Measurements from ENCODE around the gene MROH8. TPM values are rescaled to one million over a fixed set of nuclear protein-coding genes. Genes with fewer than 3 reads are reported as not detected.
"Not testable (repeated sequence)": the region's sequence is repeated elsewhere in the genome, so short reads cannot be mapped to it uniquely, and the experiment has no call there.

The MROH8 gene
- total RNA-seq, 3 donors from 2014 or later (not counting 1 experiment from before 2014, with no cell fraction given) = 1.7 to 3.2 (median 2.3) TPM

DNA sequence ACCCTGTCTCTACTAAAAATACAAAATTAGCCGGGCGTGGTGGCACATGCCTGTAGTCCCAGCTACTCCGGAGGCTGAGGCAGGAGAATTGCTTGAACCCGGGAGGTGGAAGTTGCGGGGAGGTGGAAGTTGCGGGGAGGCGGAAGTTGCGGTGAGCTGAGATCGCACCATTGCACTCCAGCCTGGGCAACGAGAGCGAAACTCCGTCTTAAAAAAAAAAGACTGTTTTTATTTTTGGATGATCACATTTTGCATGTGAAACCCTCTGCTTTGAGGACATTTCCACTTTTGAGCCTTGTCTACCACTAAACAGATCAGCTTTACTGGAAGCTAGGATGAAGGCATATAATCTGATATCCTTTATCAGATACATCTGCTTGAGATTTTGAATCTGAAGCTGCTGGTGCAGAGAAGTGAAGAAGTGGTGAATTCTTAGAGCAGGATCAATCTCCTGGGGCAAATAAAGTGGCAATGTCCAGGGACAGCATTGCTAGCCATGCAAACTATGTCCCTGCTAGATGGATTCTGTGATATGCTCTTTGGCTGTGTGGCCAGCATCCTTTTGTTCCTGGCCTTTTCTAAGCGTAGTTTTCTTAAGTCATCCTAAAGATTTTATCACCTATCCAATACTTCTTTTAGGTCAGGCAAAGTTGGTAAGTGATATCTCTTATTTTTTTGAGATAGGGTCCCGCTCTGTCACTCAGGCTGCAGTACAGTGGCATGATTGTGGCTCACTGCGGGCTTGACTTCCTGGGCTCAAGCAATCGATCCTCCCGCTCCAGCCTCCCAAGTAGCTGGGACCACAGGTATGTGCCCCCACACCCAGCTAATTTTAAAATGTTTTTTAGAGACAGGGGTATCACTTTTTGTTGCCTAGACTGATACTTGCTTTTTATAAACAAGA lies 106.8 kb downstream of the MROH8 start:
- TF ChIP-seq, protein P1, sequence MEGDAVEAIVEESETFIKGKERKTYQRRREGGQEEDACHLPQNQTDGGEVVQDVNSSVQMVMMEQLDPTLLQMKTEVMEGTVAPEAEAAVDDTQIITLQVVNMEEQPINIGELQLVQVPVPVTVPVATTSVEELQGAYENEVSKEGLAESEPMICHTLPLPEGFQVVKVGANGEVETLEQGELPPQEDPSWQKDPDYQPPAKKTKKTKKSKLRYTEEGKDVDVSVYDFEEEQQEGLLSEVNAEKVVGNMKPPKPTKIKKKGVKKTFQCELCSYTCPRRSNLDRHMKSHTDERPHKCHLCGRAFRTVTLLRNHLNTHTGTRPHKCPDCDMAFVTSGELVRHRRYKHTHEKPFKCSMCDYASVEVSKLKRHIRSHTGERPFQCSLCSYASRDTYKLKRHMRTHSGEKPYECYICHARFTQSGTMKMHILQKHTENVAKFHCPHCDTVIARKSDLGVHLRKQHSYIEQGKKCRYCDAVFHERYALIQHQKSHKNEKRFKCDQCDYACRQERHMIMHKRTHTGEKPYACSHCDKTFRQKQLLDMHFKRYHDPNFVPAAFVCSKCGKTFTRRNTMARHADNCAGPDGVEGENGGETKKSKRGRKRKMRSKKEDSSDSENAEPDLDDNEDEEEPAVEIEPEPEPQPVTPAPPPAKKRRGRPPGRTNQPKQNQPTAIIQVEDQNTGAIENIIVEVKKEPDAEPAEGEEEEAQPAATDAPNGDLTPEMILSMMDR (IDR thresholded peaks at IDR 0.05) = no peak
- no peaks in the 10 kb centered on the region for H3K9me3 ChIP-seq (ENCODE audit: control insufficient read depth, insufficient read depth, low read length)
- no peaks in the 10 kb centered on the region for H3K27me3 Mint-ChIP-seq (ENCODE audit: low read depth in 2 of 2)
- 92% methylated on average over 16 of the region's 17 CpGs for whole genome bisulfite sequencing (ENCODE audit: insufficient coverage)
- no peaks in the 10 kb centered on the region for H3K9me3 Mint-ChIP-seq
- H3K4me1 ChIP-seq (ENCODE audit: control insufficient read depth, insufficient read depth, low read length) = peaks cover 7% of the 10 kb centered on the region
- no peaks in the 10 kb centered on the region for H3K27me3 ChIP-seq (ENCODE audit: control insufficient read depth, insufficient read depth, low read length)
- H3K36me3 ChIP-seq (ENCODE audit: control insufficient read depth, insufficient read depth, low read length) = no peaks in the 10 kb centered on the region
- H3K27ac ChIP-seq (ENCODE audit: low read length) = no peak overlapping the region
- H3K4me3 ChIP-seq (ENCODE audit: low read length) = no peak overlapping the region
- intact Hi-C loops (cut with micrococcal nuclease) = no loop called here
- H3K4me1 Mint-ChIP-seq = peaks cover 17 to 24% of the 10 kb centered on the region in 2 donors
- peak overlapping the region; percentile 77 to 89 for H3K27ac Mint-ChIP-seq
- H3K4me3 Mint-ChIP-seq = no peak overlapping the region
- DNase-seq = no peak
- ATAC-seq = no peak
- no peaks in the 10 kb centered on the region for H3K36me3 Mint-ChIP-seq

DNA sequence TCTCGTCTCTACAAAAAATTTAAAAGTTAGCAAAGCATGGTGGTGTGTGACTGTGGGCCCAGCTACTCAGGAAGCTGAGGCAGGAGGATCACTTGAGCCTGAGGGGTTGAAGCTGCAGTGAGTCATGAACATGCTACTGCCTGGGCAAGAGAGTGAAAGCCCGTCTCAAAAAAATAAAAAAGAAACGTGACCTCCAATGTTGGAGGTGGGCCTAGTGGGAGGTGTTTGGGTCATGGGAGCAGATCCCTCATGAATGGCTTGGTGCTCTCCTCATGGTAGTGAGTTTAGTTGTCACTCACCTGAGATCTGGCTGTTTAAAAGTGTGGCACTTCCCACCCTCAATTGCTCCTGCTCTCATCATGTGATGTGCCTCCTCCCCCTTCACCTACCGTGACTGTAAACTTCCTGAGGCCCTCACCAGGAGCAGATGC lies 107.9 kb downstream of the MROH8 start:
- TF ChIP-seq, protein P1 (IDR thresholded peaks at IDR 0.05) = no peak
- Histone ChIP-seq H3K27me3 (ENCODE audit: control insufficient read depth, insufficient read depth, low read length) (no peaks in the 10 kb centered on the region), H3K36me3 (ENCODE audit: control insufficient read depth, insufficient read depth, low read length) (peaks cover 7% of the 10 kb centered on the region), H3K4me1 (ENCODE audit: control insufficient read depth, insufficient read depth, low read length) (peaks cover 7% of the 10 kb centered on the region), H3K4me3 (ENCODE audit: low read length) (no peak overlapping the region), H3K27ac (ENCODE audit: low read length) (peak overlapping the region; percentile 36), H3K9me3 (ENCODE audit: control insufficient read depth, insufficient read depth, low read length) (no peaks in the 10 kb centered on the region)
- H3K27me3 Mint-ChIP-seq (ENCODE audit: low read depth in 2 of 2) = no peaks in the 10 kb centered on the region
- peak overlapping the region; percentile 42 for H3K4me3 Mint-ChIP-seq
- peak; percentile 18 to 45 for DNase-seq
- intact Hi-C loops (cut with micrococcal nuclease) = no loop called here
- peaks cover 15 to 21% of the 10 kb centered on the region in 2 donors for H3K4me1 Mint-ChIP-seq
- H3K36me3 Mint-ChIP-seq = no peaks in the 10 kb centered on the region
- H3K9me3 Mint-ChIP-seq = no peaks in the 10 kb centered on the region
- H3K27ac Mint-ChIP-seq = peak overlapping the region; percentile 77 to 89
- 50% methylated on average over 4 of the region's 4 CpGs for WGBS (ENCODE audit: insufficient coverage)
- ATAC-seq = peak; percentile 78 to 96 (median 78)

DNA sequence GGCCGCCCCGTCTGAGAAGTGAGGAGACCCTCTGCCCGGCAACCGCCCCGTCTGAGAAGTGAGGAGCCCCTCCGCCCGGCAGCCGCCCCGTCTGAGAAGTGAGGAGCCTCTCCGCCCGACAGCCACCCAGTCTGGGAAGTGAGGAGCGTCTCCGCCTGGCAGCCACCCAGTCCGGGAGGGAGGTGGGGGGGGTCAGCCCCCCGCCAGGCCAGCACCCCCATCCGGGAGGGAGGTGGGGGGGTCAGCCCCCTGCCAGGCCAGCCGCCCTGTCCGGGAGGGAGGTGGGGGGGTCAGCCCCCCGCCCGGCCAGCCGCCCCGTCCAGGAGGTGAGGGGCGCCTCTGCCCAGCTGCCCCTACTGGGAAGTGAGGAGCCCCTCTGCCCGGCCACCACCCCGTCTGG lies 109.8 kb downstream of the MROH8 start:
- DNase-seq; H3K9me3 Mint-ChIP-seq; H3K36me3 Mint-ChIP-seq; H3K9me3 ChIP-seq (ENCODE audit: control insufficient read depth, insufficient read depth, low read length); H3K27ac ChIP-seq (ENCODE audit: low read length); intact Hi-C loops (cut with micrococcal nuclease); H3K4me1 ChIP-seq (ENCODE audit: control insufficient read depth, insufficient read depth, low read length); H3K27me3 ChIP-seq (ENCODE audit: control insufficient read depth, insufficient read depth, low read length); H3K27ac Mint-ChIP-seq; H3K4me3 Mint-ChIP-seq; H3K4me3 ChIP-seq (ENCODE audit: low read length); ATAC-seq; H3K27me3 Mint-ChIP-seq (ENCODE audit: low read depth in 2 of 2): not testable (repeated sequence)
- peaks cover 21% of the 10 kb centered on the region for H3K36me3 ChIP-seq (ENCODE audit: control insufficient read depth, insufficient read depth, low read length)
- 100% methylated on average over 2 of the region's 25 CpGs for WGBS (ENCODE audit: insufficient coverage)
- H3K4me1 Mint-ChIP-seq = peaks cover 13 to 19% of the 10 kb centered on the region in 2 donors

DNA sequence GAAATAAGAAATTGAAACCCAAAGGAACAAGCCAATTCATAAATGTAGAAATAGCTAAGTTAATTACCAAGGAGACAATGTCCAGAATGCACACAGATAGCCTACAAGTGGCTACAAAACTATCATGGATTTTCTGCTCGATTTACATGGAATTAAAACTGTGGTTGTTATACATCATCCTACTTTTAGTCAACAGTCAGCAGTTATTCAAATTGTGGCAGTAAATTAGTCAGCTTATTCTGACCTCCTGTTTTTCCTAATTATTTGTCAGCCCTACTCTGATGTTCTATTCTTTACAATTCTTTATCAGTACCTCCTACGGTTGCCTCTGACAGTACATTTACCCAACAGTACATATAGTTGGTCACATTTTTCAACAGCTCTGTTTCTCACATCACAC lies 113.2 kb downstream of the MROH8 start:
- peaks cover 25% of the 10 kb centered on the region for H3K36me3 ChIP-seq (ENCODE audit: control insufficient read depth, insufficient read depth, low read length)
- peak overlapping the region in 1 of 2 donors; percentile 14 for H3K27ac Mint-ChIP-seq
- WGBS (ENCODE audit: insufficient coverage) = 88% methylated on average over 2 of the region's 2 CpGs
- H3K27me3 ChIP-seq (ENCODE audit: control insufficient read depth, insufficient read depth, low read length) = no peaks in the 10 kb centered on the region
- peaks cover 12% of the 10 kb centered on the region for H3K36me3 Mint-ChIP-seq
- no peaks in the 10 kb centered on the region for H3K9me3 Mint-ChIP-seq
- H3K4me1 Mint-ChIP-seq = peaks cover 4% of the 10 kb centered on the region in 2 donors
- no peak overlapping the region for H3K4me3 ChIP-seq (ENCODE audit: low read length)
- no peak overlapping the region for H3K27ac ChIP-seq (ENCODE audit: low read length)
- H3K4me3 Mint-ChIP-seq = no peak overlapping the region
- intact Hi-C loops (cut with micrococcal nuclease) = no loop called here
- H3K4me1 ChIP-seq (ENCODE audit: control insufficient read depth, insufficient read depth, low read length) = peaks cover under 1% of the 10 kb centered on the region
- no peak for DNase-seq
- no peaks in the 10 kb centered on the region for H3K9me3 ChIP-seq (ENCODE audit: control insufficient read depth, insufficient read depth, low read length)
- no peaks in the 10 kb centered on the region for H3K27me3 Mint-ChIP-seq (ENCODE audit: low read depth in 2 of 2)
- ATAC-seq = no peak
- TF ChIP-seq, protein P1 (IDR thresholded peaks at IDR 0.05) = no peak

All from natural killer cell (primary cell).